ENCODE data around the gene PPCDC.

PPCDC gene

GRCh38 chr15:75061272-75061671, 37.9 kb downstream of the PPCDC start:
- H3K4me2 ChIP-seq (ENCODE audit: low read length): no peak overlapping the region
- no peaks in the 10 kb centered on the region for H3K9me3 ChIP-seq (replicated peaks; ENCODE audit: low read length)
- peaks cover 13% of the 10 kb centered on the region for H3K4me1 ChIP-seq (ENCODE audit: control insufficient read depth, insufficient read depth, low read length)
- H3K9ac ChIP-seq (ENCODE audit: low read depth, low read length): no peak overlapping the region
- no peak overlapping the region for H3K4me3 ChIP-seq (ENCODE audit: low read length)
- no peaks in the 10 kb centered on the region for H3K27me3 ChIP-seq (ENCODE audit: control insufficient read depth, insufficient read depth, low read length)
- no peaks in the 10 kb centered on the region for H3K36me3 ChIP-seq (ENCODE audit: insufficient read depth, low read length)

DNA sequence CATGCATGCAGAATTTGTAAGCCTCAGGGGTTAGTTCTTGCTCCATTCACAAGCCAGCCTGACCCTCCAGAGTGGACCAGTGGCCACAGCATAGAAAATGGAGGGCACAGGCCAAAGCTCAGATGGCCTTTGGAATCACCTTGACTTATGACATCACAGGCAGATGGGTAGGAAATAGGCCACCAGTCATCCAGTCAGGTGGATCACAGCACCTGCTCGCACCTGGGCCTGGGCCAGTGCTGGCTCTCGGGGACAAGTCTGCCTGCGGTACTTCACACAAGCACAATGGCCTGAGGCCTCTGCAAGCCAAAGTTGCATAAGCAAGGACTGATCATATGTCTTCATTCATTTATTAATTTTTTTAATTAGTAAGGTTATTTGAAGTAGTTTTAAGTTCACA, 39.3 kb downstream of the PPCDC start:
- Histone ChIP-seq H3K9me3 (replicated peaks; ENCODE audit: low read length) (no peaks in the 10 kb centered on the region), H3K4me2 (ENCODE audit: low read length) (no peak overlapping the region), H3K36me3 (ENCODE audit: insufficient read depth, low read length) (no peaks in the 10 kb centered on the region), H3K27me3 (ENCODE audit: control insufficient read depth, insufficient read depth, low read length) (no peaks in the 10 kb centered on the region), H3K4me3 (ENCODE audit: low read length) (no peak overlapping the region), H3K4me1 (ENCODE audit: control insufficient read depth, insufficient read depth, low read length) (peaks cover 27% of the 10 kb centered on the region), H3K9ac (ENCODE audit: low read depth, low read length) (no peak overlapping the region)

- Histone ChIP-seq H3K4me3 (ENCODE audit: low read length) (no peak overlapping the region), H3K9ac (ENCODE audit: low read depth, low read length) (no peak overlapping the region), H3K9me3 (replicated peaks; ENCODE audit: low read length) (no peaks in the 10 kb centered on the region), H3K4me1 (ENCODE audit: control insufficient read depth, insufficient read depth, low read length) (peaks cover 24% of the 10 kb centered on the region), H3K27me3 (ENCODE audit: control insufficient read depth, insufficient read depth, low read length) (no peaks in the 10 kb centered on the region), H3K36me3 (ENCODE audit: insufficient read depth, low read length) (no peaks in the 10 kb centered on the region), H3K4me2 (ENCODE audit: low read length) (no peak overlapping the region)
Measured at GRCh38 chr15:75063338-75063737, 39.9 kb downstream of the PPCDC start.

- H3K4me2 ChIP-seq (ENCODE audit: low read length): no peak overlapping the region
- H3K36me3 ChIP-seq (ENCODE audit: insufficient read depth, low read length): no peaks in the 10 kb centered on the region
- no peaks in the 10 kb centered on the region for H3K27me3 ChIP-seq (ENCODE audit: control insufficient read depth, insufficient read depth, low read length)
- H3K9me3 ChIP-seq (replicated peaks; ENCODE audit: low read length): no peaks in the 10 kb centered on the region
- H3K9ac ChIP-seq (ENCODE audit: low read depth, low read length): no peak overlapping the region
- peaks cover 21% of the 10 kb centered on the region for H3K4me1 ChIP-seq (ENCODE audit: control insufficient read depth, insufficient read depth, low read length)
- no peak overlapping the region for H3K4me3 ChIP-seq (ENCODE audit: low read length)
Measured at GRCh38 chr15:75063889-75064288, 40.5 kb downstream of the PPCDC start.

DNA sequence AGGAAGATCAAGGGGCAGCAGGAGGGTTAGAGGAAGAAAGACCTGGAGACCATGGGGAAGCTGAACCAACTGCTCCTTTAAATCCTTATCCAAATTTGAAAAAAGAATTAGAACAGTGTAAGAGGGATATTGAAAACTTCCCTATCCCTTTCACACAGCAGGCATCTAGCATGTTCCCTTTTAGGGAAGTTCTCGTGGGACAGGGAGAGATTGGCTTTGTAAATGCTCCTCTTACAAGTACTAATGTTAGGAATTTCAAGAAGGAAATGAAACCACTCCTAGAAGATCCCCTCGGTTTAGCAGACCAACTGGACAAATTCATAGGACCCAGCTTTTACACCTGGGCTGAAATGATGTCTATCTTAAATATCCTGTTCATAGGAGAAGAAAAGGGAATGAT, 41.5 kb downstream of the PPCDC start:
- no peaks in the 10 kb centered on the region for H3K9me3 ChIP-seq (replicated peaks; ENCODE audit: low read length)
- no peak overlapping the region for H3K4me2 ChIP-seq (ENCODE audit: low read length)
- no peak overlapping the region for H3K9ac ChIP-seq (ENCODE audit: low read depth, low read length)

GRCh38 chr15:75065467-75065850, 42.1 kb downstream of the PPCDC start:
- no peaks in the 10 kb centered on the region for H3K36me3 ChIP-seq (ENCODE audit: insufficient read depth, low read length)
- peaks cover 21% of the 10 kb centered on the region for H3K4me1 ChIP-seq (ENCODE audit: control insufficient read depth, insufficient read depth, low read length)
- no peak overlapping the region for H3K4me2 ChIP-seq (ENCODE audit: low read length)
- no peak overlapping the region for H3K9ac ChIP-seq (ENCODE audit: low read depth, low read length)
- peaks cover 2% of the 10 kb centered on the region for H3K27me3 ChIP-seq (ENCODE audit: control insufficient read depth, insufficient read depth, low read length)
- no peaks in the 10 kb centered on the region for H3K9me3 ChIP-seq (replicated peaks; ENCODE audit: low read length)
- no peak overlapping the region for H3K4me3 ChIP-seq (ENCODE audit: low read length)

More for the DNA sequence above, 41.5 kb downstream of the PPCDC start:
- H3K4me1 ChIP-seq (ENCODE audit: control insufficient read depth, insufficient read depth, low read length): peaks cover 21% of the 10 kb centered on the region
- H3K36me3 ChIP-seq (ENCODE audit: insufficient read depth, low read length): no peaks in the 10 kb centered on the region
- no peaks in the 10 kb centered on the region for H3K27me3 ChIP-seq (ENCODE audit: control insufficient read depth, insufficient read depth, low read length)
- H3K4me3 ChIP-seq (ENCODE audit: low read length): no peak overlapping the region

- H3K9ac ChIP-seq (ENCODE audit: low read depth, low read length): no peak overlapping the region
Measured at GRCh38 chr15:75065851-75066509, 42.6 kb downstream of the PPCDC start.

DNA sequence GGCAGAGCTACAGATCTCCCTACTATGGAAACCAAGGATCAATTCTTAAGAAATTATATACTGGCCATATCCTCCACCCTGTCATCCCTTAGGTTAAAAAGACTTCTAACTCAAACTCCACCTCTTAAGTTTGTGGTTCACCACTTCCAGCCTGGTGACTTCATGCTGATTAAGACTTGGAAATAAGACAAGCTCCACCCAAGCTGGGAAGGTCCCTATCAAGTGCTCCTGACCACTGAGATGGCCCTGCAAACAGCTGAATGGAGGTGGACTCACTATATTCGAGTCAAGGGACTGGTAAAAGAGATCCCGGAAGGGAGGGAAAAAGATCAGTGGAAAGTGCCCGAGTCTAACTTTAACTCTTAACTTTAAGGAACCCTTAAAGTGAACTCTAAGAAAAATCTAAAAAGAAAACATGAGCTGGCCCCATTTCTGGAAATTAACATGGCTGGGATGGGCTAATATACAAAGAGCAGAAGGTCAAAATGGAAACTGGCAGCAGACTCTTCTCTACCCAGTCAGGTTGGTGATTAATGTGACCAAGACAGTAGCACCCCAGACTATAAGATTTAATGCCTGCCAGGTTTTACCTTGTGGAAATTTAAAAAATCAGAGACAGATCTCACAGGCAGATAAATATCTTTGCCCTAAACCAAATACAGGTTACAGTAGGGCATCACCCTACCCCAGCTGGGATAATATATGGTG, 43.9 kb downstream of the PPCDC start:
- H3K36me3 ChIP-seq (ENCODE audit: insufficient read depth, low read length): no peaks in the 10 kb centered on the region
- H3K4me1 ChIP-seq (ENCODE audit: control insufficient read depth, insufficient read depth, low read length): peaks cover 21% of the 10 kb centered on the region

More at GRCh38 chr15:75065851-75066509, 42.6 kb downstream of the PPCDC start:
- H3K4me2 ChIP-seq (ENCODE audit: low read length): no peak overlapping the region
- no peaks in the 10 kb centered on the region for H3K36me3 ChIP-seq (ENCODE audit: insufficient read depth, low read length)
- H3K9me3 ChIP-seq (replicated peaks; ENCODE audit: low read length): no peaks in the 10 kb centered on the region
- H3K27me3 ChIP-seq (ENCODE audit: control insufficient read depth, insufficient read depth, low read length): peaks cover 4% of the 10 kb centered on the region
- no peak overlapping the region for H3K4me3 ChIP-seq (ENCODE audit: low read length)
- H3K4me1 ChIP-seq (ENCODE audit: control insufficient read depth, insufficient read depth, low read length): peaks cover 21% of the 10 kb centered on the region

DNA sequence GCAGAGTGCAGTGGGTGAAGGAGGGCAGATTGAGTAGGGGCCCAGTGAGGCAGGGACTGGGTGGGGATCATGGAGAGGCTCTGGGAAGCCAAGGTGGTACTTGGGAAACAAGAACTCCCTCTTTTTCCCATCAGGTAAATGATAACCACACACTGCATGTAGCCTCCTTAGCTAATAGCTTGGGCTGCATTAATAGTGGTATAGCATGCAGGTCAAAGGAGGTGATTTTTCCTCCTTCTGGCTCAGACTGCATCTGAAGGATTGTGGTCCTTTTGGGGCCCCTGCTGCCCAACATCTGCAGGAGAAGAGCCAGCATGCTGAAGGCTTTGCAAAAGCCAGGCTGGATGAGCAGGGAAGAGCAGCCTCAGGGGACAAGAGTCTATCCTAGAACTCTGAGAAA, 45.4 kb downstream of the PPCDC start:
- Histone ChIP-seq H3K4me3 (ENCODE audit: low read length) (no peak overlapping the region), H3K36me3 (ENCODE audit: insufficient read depth, low read length) (no peaks in the 10 kb centered on the region), H3K4me2 (ENCODE audit: low read length) (no peak overlapping the region), H3K9me3 (replicated peaks; ENCODE audit: low read length) (no peaks in the 10 kb centered on the region), H3K9ac (ENCODE audit: low read depth, low read length) (no peak overlapping the region), H3K27me3 (ENCODE audit: control insufficient read depth, insufficient read depth, low read length) (peaks cover 9% of the 10 kb centered on the region), H3K4me1 (ENCODE audit: control insufficient read depth, insufficient read depth, low read length) (peaks cover 21% of the 10 kb centered on the region)

More for the DNA sequence above, 43.9 kb downstream of the PPCDC start:
- H3K4me2 ChIP-seq (ENCODE audit: low read length): peak overlapping the region; percentile 25
- no peak overlapping the region for H3K4me3 ChIP-seq (ENCODE audit: low read length)
- peaks cover 9% of the 10 kb centered on the region for H3K27me3 ChIP-seq (ENCODE audit: control insufficient read depth, insufficient read depth, low read length)
- no peak overlapping the region for H3K9ac ChIP-seq (ENCODE audit: low read depth, low read length)
- H3K9me3 ChIP-seq (replicated peaks; ENCODE audit: low read length): no peaks in the 10 kb centered on the region

GRCh38 chr15:75069301-75069925, 46.0 kb downstream of the PPCDC start:
- Histone ChIP-seq H3K4me2 (ENCODE audit: low read length) (no peak overlapping the region), H3K9me3 (replicated peaks; ENCODE audit: low read length) (no peaks in the 10 kb centered on the region), H3K9ac (ENCODE audit: low read depth, low read length) (no peak overlapping the region), H3K36me3 (ENCODE audit: insufficient read depth, low read length) (no peaks in the 10 kb centered on the region), H3K4me1 (ENCODE audit: control insufficient read depth, insufficient read depth, low read length) (peaks cover 21% of the 10 kb centered on the region), H3K4me3 (ENCODE audit: low read length) (no peak overlapping the region), H3K27me3 (ENCODE audit: control insufficient read depth, insufficient read depth, low read length) (peaks cover 9% of the 10 kb centered on the region)

DNA sequence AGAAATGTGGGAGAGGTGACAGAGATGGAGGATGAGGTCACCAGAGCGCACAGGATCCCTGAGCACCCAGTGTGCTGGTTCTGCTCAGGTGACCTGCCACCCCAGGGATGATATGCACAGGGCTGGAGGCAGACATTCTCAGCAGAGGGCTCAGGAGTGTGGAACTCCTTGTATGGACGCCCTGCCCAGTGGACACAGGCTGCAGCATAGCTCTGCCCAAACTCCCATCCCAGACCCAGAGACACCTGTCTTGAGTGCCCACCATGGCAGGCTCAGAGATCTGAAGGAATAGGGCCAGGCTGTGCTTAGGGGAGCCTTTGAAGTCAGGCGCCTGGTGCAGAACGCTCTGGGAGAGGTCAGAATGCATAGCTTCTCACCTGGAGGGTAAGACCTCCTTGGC, 47.3 kb downstream of the PPCDC start:
- Histone ChIP-seq H3K36me3 (ENCODE audit: insufficient read depth, low read length) (no peaks in the 10 kb centered on the region), H3K4me3 (ENCODE audit: low read length) (no peak overlapping the region), H3K4me1 (ENCODE audit: control insufficient read depth, insufficient read depth, low read length) (peaks cover 19% of the 10 kb centered on the region), H3K9ac (ENCODE audit: low read depth, low read length) (no peak overlapping the region), H3K27me3 (ENCODE audit: control insufficient read depth, insufficient read depth, low read length) (peaks cover 9% of the 10 kb centered on the region), H3K9me3 (replicated peaks; ENCODE audit: low read length) (peaks cover 3% of the 10 kb centered on the region), H3K4me2 (ENCODE audit: low read length) (no peak overlapping the region)

Measured in skeletal muscle satellite cell (primary cell).